ENCODE measurements around the gene BRSK1.

BRSK1 gene

GRCh38 chr19:55269299-55269698 lies 14.5 kb upstream of the BRSK1 start:
- DNase-seq: no peak
- in situ Hi-C loops (cut with HindIII; ENCODE audit: low pct_ligation_motif_present, low pct_unique_long_range_greater_than_20kb, low sequenced_read_pairs): no loop called here

DNA sequence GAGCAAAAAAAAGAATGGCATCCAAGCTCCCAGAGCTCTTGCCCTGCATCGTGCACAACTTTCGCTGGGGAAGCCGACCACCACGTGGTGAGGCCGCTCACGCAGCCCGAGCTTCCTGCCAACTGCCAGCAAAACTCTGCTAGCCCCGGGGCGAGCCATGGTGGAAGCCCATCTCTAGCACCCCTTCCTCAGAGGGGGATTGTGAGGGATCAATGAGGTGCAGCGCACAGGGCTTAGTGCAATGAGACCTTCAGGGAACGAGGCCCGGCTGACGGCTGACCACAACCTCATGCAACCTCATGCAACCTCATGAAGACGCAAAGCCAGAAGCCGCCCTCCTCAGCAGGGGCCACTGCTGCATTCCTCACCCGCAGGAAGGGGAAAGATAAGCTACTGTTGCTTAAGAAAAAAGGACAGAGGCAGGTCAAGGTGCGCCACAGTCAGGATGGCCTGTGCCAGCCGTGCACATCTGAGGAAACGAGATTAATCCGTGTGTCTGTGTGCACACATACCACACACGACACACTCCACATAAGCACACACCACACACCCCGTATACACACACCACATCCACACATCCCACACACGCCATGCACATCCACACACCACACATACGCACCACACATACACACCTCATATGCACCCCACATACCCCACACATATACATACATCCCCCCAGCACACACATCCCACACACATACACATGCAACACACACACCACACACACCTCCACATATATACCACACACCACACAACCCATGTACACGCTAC lies 13.4 kb upstream of the BRSK1 start:
- in situ Hi-C loops (cut with HindIII; ENCODE audit: low pct_ligation_motif_present, low pct_unique_long_range_greater_than_20kb, low sequenced_read_pairs): no loop called here
- DNase-seq: no peak

DNA sequence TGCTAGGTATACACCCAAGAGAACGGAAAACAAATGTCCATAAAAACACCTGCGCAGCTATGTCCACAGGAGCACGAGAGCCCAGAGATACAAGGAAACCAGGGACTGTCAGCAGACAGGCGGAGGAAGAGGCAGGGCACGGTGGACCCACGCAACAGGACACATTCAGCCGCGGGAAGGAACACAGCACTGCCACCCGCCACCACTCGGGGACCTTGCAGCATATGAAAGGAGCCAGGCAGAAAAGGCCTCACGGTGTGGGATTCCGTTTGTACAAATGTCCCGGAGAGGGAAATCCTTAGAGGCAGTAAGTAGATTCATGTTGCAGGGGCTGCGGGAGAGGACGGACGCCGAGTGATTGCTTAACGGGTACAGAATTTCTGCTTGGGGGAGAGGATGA lies 11.7 kb upstream of the BRSK1 start:
- in situ Hi-C loops (cut with HindIII; ENCODE audit: low pct_ligation_motif_present, low pct_unique_long_range_greater_than_20kb, low sequenced_read_pairs): no loop called here
- no peak for DNase-seq

- no peak for DNase-seq
- in situ Hi-C loops (cut with HindIII; ENCODE audit: low pct_ligation_motif_present, low pct_unique_long_range_greater_than_20kb, low sequenced_read_pairs): no loop called here
Observed at GRCh38 chr19:55273978-55274707, 9.7 kb upstream of the BRSK1 start.

DNA sequence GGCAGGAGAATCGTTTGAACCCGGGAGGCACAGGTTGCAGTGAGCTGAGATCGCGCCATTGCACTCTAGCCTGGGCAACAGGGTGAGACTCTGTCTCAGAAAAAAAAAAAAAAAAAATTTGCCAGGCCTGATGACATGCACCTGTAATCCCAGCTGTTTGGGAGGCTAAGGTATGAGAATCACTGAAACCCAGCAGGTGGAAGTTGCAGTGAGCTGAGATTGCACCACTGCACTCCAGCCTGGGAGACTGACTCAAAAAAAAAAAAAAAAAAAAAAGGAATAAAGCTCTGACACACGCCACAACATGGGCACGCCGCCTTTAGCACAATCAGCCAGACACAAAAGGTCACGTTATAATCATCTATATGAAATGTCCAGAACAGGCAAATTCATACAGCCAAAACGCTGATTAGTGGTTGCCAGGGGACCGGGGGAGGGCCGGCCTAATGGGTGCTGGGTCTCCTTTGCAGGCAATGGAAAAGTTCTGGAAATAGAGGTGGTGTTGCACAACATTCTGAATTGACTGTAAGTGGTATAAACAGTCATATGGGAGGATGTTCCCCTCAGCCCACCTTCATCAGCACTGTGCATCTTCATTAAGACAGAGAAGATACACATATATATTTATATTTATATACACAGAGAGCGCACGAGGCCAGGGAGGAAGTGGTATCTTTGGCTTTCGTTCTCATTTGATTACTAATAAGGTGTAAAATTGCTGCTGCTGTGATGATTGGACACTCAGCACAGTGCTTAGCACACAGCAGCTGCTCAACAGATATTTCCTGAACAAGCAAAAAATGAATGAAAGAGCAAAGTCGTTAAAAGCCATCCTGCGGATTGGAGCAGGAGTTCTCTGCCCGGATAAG lies 7.7 kb upstream of the BRSK1 start:
- no peak for DNase-seq
- in situ Hi-C loops (cut with HindIII; ENCODE audit: low pct_ligation_motif_present, low pct_unique_long_range_greater_than_20kb, low sequenced_read_pairs): no loop called here

DNA sequence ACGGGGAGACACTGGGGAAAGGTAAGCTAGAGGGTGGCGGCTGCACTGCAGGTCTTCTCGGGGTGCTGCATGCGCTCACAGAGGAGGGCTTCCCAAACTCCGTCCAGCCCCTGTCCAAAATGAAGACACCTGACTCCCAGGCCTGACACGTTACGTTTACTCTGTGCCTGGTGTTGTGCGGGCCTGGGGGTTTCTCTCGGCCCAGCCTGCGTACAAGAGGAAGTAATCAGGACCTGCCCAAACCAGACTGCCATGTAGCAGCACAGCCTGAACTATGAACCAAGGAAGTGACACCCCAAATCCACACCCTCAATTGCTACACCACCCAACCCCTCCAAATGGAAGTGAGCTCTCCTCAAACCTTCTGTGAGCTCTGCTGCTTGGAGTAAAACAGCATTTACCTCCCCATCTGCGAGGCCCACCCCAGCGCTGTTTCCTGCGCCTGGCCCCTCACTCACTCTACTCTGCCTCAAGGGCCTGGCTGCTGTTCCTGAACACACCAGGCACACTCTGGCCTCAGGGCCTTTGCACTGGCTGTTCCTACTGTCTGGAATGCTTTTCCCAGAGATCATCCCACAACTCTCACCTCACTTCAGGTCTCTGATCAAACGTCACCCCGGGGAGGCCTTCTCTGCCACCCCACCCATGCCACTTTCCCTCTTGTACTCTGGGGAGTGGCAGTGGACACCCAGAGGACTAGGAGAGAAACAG lies 6.9 kb upstream of the BRSK1 start:
- in situ Hi-C loops (cut with HindIII; ENCODE audit: low pct_ligation_motif_present, low pct_unique_long_range_greater_than_20kb, low sequenced_read_pairs): no loop called here
- no peak for DNase-seq

GRCh38 chr19:55277494-55277893 lies 6.3 kb upstream of the BRSK1 start:
- no peak for DNase-seq
- in situ Hi-C loops (cut with HindIII; ENCODE audit: low pct_ligation_motif_present, low pct_unique_long_range_greater_than_20kb, low sequenced_read_pairs): no loop called here

- no peak for DNase-seq
- in situ Hi-C loops (cut with HindIII; ENCODE audit: low pct_ligation_motif_present, low pct_unique_long_range_greater_than_20kb, low sequenced_read_pairs): no loop called here
Observed at GRCh38 chr19:55278391-55279135, 5.2 kb upstream of the BRSK1 start.

GRCh38 chr19:55279340-55279739 lies 4.5 kb upstream of the BRSK1 start:
- in situ Hi-C loops (cut with HindIII; ENCODE audit: low pct_ligation_motif_present, low pct_unique_long_range_greater_than_20kb, low sequenced_read_pairs): no loop called here
- DNase-seq: no peak

- in situ Hi-C loops (cut with HindIII; ENCODE audit: low pct_ligation_motif_present, low pct_unique_long_range_greater_than_20kb, low sequenced_read_pairs): no loop called here
Observed at GRCh38 chr19:55279770-55280643, 3.8 kb upstream of the BRSK1 start, which contains the start of gene HSPBP1. TSS of gene HSPBP1 (minus strand) at chr19:55280110. CDS start at chr19:55279608, 502 bp downstream.

GRCh38 chr19:55284405-55285058 lies 735 bp downstream of the BRSK1 start:
- in situ Hi-C loops (cut with HindIII; ENCODE audit: low pct_ligation_motif_present, low pct_unique_long_range_greater_than_20kb, low sequenced_read_pairs): no loop called here
- DNase-seq: no peak

More at GRCh38 chr19:55279770-55280643, 3.8 kb upstream of the BRSK1 start, which contains the start of gene HSPBP1:
- DNase-seq: peak; percentile 90

DNA sequence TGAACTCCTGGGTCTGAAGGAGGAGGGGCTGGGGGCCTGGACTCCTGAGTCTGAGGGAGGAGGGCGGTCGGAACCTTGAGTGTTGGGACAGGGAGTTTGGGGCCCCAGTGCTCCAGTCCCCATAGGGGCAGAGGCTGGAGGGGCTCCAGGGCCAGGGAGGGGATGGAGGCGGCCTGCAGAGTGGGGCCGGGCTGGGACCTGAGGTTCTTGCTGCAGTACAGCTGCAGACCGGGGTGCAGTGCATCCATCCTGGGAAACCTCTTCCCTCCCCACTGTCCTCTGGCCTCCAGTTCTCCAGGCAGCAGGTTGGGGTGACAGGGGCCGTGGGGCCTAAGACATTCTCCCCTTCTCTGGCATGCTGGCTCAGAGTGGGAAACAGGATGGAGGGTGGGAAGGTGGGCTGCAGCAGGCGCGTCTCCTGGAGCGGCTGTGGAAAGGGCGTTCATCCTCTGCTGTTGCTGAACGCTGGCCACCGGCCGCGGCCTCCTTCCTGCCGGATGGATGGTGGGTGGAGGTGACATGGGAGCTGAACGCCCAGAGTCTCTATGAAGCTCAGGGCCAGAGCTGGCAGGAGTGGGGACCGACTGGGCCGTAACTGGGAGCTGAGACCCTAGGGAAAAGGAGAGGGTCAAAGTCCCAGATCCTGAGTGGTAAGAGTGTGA lies 1.6 kb downstream of the BRSK1 start:
- no peak for DNase-seq
- in situ Hi-C loops (cut with HindIII; ENCODE audit: low pct_ligation_motif_present, low pct_unique_long_range_greater_than_20kb, low sequenced_read_pairs): no loop called here

GRCh38 chr19:55287361-55288079 lies 3.7 kb downstream of the BRSK1 start:
- in situ Hi-C loops (cut with HindIII; ENCODE audit: low pct_ligation_motif_present, low pct_unique_long_range_greater_than_20kb, low sequenced_read_pairs): no loop called here
- DNase-seq: no peak

GRCh38 chr19:55289117-55289796 lies 5.5 kb downstream of the BRSK1 start:
- in situ Hi-C loops (cut with HindIII; ENCODE audit: low pct_ligation_motif_present, low pct_unique_long_range_greater_than_20kb, low sequenced_read_pairs): no loop called here
- peak; percentile 19 for DNase-seq

DNA sequence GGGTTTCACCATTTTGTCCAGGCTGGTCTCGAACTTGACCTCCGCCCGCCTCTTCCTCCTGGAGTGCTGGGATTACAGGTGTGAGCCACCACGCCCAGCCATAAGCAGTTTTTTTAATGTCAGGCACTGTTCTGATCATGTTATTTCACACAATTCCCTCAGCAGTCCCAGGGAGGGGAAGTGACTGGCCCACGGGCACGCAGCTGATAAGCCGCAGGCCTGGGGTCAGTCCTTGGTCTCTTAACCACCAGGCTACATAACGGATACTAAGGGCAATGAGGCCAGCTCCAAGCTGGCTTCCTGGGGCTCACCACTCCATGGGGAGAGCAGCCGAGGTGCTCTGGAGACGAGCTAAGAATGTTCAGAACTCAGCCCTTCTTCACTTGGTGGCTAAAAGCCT lies 13.5 kb downstream of the BRSK1 start:
- in situ Hi-C loops (cut with HindIII; ENCODE audit: low pct_ligation_motif_present, low pct_unique_long_range_greater_than_20kb, low sequenced_read_pairs): no loop called here
- no peak for DNase-seq
